ENCODE measurements around the gene MAFF. TPM values are rescaled to one million over a fixed set of nuclear protein-coding genes. Genes with fewer than 3 reads are reported as not detected.

MAFF gene
- total RNA-seq, 1 donor from 2014 or later, result 4.7 TPM

DNA sequence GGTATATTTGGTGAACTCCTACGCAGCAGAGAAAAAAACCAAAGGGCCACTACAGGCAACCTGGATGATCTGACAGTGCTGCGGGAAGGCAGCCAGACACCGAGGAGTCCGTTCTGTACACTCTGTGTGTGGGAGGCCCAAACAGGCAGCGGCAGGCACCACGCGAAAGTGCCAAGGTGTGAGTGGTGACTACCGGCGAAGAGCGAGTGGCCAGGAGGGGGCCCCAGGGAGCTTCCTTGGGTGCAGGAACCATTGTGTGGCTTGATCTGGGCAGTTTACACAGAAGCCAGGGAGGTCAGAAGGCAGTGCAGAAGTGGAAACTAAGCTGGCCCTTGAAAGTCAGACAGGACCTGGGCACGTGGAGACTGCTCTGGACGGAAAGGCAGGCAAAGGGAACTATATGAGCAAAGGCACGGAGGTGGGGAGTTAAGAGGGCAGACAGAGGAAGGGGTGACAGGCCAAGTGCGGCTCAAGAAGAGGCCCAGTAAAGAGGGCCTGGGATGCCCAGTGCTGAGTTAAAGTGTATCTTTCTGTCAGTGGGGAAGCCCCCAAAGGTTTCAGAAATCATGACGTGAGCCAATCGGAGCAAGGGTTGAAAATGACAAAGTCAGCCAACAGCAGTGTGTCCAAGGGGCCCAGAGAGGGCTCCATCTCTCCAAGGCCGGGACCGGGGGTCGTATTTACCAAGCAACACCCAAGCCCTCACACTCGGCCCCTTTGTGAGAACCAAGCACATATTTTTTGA, 60.4 kb downstream of the MAFF start:
- Histone ChIP-seq H3K4me1 (peaks cover 98% of the 10 kb centered on the region), H3K27me3 (ENCODE audit: low read depth) (no peaks in the 10 kb centered on the region), H3K4me3 (no peak overlapping the region), H3K27ac (replicated peaks) (peak overlapping the region; percentile 74), H3K9me3 (replicated peaks) (no peaks in the 10 kb centered on the region), H3K36me3 (no peaks in the 10 kb centered on the region)
- TF ChIP-seq, protein P1, sequence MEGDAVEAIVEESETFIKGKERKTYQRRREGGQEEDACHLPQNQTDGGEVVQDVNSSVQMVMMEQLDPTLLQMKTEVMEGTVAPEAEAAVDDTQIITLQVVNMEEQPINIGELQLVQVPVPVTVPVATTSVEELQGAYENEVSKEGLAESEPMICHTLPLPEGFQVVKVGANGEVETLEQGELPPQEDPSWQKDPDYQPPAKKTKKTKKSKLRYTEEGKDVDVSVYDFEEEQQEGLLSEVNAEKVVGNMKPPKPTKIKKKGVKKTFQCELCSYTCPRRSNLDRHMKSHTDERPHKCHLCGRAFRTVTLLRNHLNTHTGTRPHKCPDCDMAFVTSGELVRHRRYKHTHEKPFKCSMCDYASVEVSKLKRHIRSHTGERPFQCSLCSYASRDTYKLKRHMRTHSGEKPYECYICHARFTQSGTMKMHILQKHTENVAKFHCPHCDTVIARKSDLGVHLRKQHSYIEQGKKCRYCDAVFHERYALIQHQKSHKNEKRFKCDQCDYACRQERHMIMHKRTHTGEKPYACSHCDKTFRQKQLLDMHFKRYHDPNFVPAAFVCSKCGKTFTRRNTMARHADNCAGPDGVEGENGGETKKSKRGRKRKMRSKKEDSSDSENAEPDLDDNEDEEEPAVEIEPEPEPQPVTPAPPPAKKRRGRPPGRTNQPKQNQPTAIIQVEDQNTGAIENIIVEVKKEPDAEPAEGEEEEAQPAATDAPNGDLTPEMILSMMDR (IDR thresholded peaks at IDR 0.05; ENCODE audit: borderline replicate concordance), result peak; percentile 67
- intact Hi-C loops (cut with micrococcal nuclease), result no loop called here
- DNase-seq, result peak; percentile 50

DNA sequence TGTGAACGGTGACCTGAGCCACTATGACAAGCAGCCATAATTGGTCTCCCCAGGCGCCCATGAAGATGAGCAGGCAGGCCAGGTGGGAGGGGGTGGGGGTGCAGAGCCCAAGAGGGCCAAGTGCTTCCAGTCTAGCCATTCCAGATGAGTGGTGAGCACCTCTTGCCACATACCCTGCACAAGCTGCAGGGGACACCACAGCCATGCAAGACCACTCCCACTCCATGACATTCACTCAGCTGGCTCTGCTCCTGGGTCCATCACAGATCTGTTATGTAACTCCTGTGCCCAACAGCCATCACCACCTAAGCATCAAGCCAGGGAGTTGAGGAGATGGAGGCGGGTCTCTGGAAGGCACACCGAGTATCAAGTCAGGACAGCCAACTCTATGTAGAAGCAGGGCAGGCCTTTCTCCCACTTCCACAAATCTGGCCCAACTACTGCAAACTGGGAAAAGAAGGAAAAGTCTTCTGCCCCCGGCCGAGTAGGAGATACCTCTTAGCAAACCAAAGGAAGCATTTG, 62.6 kb downstream of the MAFF start:
- Histone ChIP-seq H3K36me3 (no peaks in the 10 kb centered on the region), H3K27ac (replicated peaks) (peak overlapping the region; percentile 97), H3K4me1 (peaks cover 98% of the 10 kb centered on the region), H3K4me3 (no peak overlapping the region), H3K9me3 (replicated peaks) (no peaks in the 10 kb centered on the region), H3K27me3 (ENCODE audit: low read depth) (no peaks in the 10 kb centered on the region)
- intact Hi-C loops (cut with micrococcal nuclease), result no loop called here
- TF ChIP-seq, protein P1 (IDR thresholded peaks at IDR 0.05; ENCODE audit: borderline replicate concordance), result no peak
- no peak for DNase-seq

Other genes with a start within 250 kb of the MAFF start
- 0.82 TPM for gene C22orf23, start 248.4 kb upstream of the MAFF start, total RNA-seq
- 79.3 TPM for gene POLR2F, start 248.3 kb upstream of the MAFF start, total RNA-seq
- gene SOX10, start 217.4 kb upstream of the MAFF start, total RNA-seq, result 1.2 TPM
- 21.1 TPM for gene PICK1, start 144.6 kb upstream of the MAFF start, total RNA-seq
- gene SLC16A8, start 117.8 kb upstream of the MAFF start, total RNA-seq, result not detected
- gene BAIAP2L2, start 91.3 kb upstream of the MAFF start, total RNA-seq, result 0.16 TPM
- gene PLA2G6, start 20.2 kb upstream of the MAFF start, total RNA-seq, result 14.1 TPM
- gene TMEM184B, start 71.0 kb downstream of the MAFF start, total RNA-seq, result 50.6 TPM
- 76.1 TPM for gene CSNK1E, start 115.4 kb downstream of the MAFF start, total RNA-seq